GM18505 (cell line): Measurements from ENCODE around the gene DNM2.
"Not testable (repeated sequence)": the region's sequence is repeated elsewhere in the genome, so short reads cannot be mapped to it uniquely, and the experiment has no call there.

ENCODE experiments used
- ATAC-seq: cut with Tn5 transposase; IDR thresholded peaks from one replicate; pipeline ENCODE4 v1.9.1; 2021; ENCODE audit not compliant: unreplicated experiment
- POLR2A ChIP-seq: IDR thresholded peaks from 4 replicates; pipeline ENCODE4 v1.6.1; 2011; ENCODE audit warnings: borderline replicate concordance; ENCODE audit not compliant: insufficient read depth, insufficient read length; ENCODE audit errors: extremely low read depth

DNM2 gene

GRCh38 chr19:10852941-10853340 is 135.1 kb downstream of the DNM2 start:
- no peak for ATAC-seq
- no peak for TF ChIP-seq POLR2A

- ATAC-seq: no peak
- TF ChIP-seq POLR2A: no peak
Measured at GRCh38 chr19:10854350-10855089, 136.6 kb downstream of the DNM2 start.

DNA sequence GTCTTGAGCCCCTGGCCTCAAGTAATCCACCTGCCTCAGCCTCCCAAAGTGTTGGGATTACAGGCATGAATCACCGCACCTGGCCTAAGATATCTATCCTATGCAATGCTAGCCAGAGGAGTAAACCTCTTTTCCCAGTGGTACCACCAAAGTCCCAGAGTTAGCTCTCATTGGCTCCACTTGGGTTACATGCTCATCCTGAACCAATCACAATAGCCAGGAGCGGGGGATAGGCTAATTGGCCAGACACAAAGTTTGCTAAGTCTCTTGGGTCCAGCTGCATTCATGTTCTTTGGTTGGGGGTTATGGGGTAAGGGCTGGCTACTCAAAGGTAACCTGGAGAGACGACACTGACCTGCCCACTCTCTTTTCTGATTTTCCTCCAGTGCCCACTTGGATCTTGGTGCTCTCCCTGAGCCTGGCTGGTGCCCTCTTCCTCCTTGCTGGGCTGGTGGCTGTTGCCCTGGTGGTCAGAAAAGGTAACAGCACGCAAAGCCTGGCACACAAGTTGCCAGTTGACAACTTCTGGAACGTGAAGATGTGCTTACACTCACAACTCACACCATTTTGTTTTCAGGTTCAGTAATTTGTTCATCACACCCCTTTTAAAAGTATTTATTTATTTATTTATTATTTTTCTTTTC is 138.1 kb downstream of the DNM2 start:
- TF ChIP-seq POLR2A: no peak
- ATAC-seq: no peak

DNA sequence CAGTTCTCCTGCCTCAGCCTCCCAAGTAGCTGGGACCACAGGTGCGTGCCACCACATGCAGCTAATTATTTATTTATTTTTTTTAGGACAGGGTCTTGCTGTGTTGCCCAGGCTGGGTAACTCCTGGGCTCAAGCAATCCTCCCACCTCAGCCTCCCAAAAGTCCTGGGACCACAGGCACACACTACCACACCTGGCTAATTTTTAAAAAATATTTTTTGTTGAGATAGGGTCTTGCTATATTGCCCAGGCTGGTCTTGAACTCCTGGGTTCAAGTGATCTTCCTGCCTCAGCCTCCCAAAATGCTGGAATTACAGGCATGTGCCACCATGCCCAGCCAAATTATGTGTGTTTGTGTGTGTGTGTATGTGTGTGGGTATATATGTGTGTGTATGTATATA is 139.0 kb downstream of the DNM2 start:
- not testable (repeated sequence) for ATAC-seq

DNA sequence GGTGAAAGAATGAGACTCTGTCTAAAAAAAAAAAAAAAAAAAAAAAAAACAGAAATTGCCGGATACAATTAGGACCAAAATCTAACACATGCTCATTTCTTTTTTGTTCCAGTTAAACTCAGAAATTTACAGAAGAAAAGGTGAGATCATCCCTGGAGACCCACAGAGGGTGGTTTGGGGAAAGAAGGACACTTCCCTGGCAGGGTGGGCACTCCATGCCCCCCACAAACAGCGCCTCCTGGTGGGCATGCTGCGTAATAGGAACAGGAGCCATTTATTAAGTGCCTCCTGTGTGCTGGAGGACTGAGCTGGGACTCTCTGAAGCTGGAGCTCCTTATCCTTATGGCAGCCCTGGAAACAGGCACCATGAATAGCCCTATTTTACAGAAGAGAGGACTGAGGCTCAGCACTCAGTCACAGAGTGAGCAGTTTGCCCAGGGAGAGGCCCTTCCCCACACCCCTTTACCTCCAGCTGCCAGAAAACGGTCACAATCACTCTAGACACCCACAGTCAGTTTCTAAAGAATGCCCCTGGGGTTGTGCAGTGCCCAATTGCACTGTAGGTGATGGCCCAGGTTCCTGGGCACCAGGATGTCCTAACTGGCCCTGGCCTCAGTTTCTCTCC is 140.4 kb downstream of the DNM2 start:
- no peak for ATAC-seq
- TF ChIP-seq POLR2A: no peak

- TF ChIP-seq POLR2A: no peak
- no peak for ATAC-seq
Measured at GRCh38 chr19:10861103-10861651, 143.3 kb downstream of the DNM2 start.

GRCh38 chr19:10862561-10863106 is 144.8 kb downstream of the DNM2 start:
- ATAC-seq: no peak
- no peak for TF ChIP-seq POLR2A

- no peak for ATAC-seq
- no peak for TF ChIP-seq POLR2A
Measured at GRCh38 chr19:10863107-10863717, 145.3 kb downstream of the DNM2 start.

GRCh38 chr19:10864538-10864899 is 146.6 kb downstream of the DNM2 start:
- ATAC-seq: no peak
- TF ChIP-seq POLR2A: no peak

DNA sequence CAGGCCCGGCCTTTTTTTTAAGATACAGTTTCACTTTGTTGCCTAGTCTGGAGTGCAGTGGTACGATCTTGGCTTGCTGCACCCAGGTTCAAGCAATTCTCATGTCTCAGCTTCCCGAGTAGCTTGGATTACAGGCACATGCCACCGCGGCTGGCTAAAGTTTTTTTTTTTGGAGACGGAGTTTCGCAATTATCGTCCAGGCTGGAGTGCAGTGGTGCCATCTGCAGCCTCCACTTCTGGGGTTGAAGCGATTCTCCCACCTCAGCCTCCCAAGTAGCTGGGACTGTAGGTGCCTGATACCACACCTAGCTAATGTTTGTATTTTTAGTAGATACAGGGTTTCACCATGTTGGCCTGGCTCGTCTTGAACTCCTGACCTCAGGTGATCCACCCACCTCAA is 148.6 kb downstream of the DNM2 start:
- ATAC-seq: no peak
- no peak for TF ChIP-seq POLR2A

DNA sequence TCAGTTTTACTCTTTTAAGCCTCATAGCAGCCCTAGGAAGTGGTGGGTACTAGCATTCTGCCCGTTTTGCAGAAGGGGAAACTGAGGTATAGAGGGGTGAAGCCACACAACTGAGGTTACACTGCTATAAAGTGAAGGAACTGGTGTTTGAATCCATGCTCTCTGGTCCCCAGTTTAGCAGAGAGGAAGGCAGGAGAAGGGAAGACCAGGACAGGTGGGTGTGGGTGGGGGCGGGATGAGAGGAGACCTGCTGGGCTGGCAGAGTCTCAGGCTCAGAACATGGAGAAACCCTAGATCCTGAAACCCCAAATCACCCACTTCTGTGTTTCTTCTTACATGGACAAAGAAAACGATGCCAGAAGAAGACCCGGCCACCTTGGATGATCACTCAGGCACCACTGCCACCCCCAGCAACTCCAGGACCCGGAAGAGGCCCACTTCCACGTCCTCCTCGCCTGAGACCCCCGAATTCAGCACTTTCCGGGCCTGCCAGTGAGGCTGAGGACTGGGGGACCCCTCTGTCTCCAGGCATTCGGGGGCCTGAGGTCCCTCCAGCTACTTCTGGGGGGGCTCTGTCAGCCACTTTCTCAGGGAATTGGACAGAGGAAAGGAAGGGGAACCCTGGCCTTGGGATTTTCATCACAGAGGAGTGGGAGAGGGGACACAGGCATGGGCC is 151.1 kb downstream of the DNM2 start:
- TF ChIP-seq POLR2A: no peak

DNA sequence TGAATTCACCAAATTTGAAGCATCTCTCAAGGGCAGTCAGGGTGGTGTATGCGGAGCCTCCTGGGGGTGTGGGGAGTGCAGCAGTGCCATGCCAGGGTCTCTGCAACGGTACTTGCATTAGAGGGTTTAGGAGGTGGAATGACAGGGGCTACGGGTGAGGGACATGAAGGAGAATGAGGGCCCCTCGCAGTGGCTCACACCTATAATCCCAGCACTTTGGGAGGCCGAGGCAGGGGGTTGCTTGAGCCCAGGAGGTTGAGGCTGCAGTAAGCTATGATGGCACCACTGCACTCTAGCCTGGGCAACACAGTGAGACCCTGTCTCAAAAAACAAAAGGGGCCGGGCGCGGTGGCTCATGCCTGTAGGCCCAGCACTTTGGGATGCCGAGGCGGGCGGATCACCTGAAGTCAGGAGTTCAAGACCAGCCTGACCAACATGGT is 152.0 kb downstream of the DNM2 start:
- ATAC-seq: not testable (repeated sequence)

More for the DNA sequence above, 151.1 kb downstream of the DNM2 start:
- ATAC-seq: no peak

GRCh38 chr19:10870501-10870954 is 152.6 kb downstream of the DNM2 start:
- no peak for ATAC-seq
- TF ChIP-seq POLR2A: peak; percentile 41
